IMR-90 (cell line): ENCODE results near the gene CNTFR. TPM values are rescaled to one million over a fixed set of nuclear protein-coding genes. Genes with fewer than 3 reads are reported as not detected.

Source experiments
- ATAC-seq: fragments of 200-7000 bp; cut with Tn5 transposase; 2 replicates; pipeline ENCODE4 v1.9.1; 2020; ENCODE audit warnings: low read depth, mild to moderate bottlenecking, moderate library complexity
- BruUV-seq: library from RNA; stranded (reverse); fragments of 400-500 nt; replicated peaks from 2 replicates; lab custom pipeline; 2021; lab: Mats Ljungman, UMichigan
- CTCF ChIA-PET: fragments of 300-600 bp; formaldehyde crosslinking; extraction: SDS; loops from one replicate; lab custom pipeline; 2021; ENCODE audit warnings: antibody characterized with exemption; lab: Yijun Ruan, JAX
- POLR2A ChIA-PET: fragments of 300-600 bp; sonication (Branson Sonifier 250); formaldehyde crosslinking; loops from one replicate; lab custom pipeline; 2022; ENCODE audit warnings: antibody characterized with exemption; ENCODE audit not compliant: unreplicated experiment; lab: Charles Lee
- DNase-seq: peaks from one replicate; pipeline ENCODE4 v3.0.0; 2013
- H2AFZ ChIP-seq: replicated peaks from 2 replicates; pipeline ENCODE3; 2013; ENCODE audit warnings: low read length, mild to moderate bottlenecking; ENCODE audit not compliant: poor library complexity
- H2AK5ac ChIP-seq: 2 replicates; pipeline ENCODE4 v1.6.1; 2013; ENCODE audit warnings: low read depth, low read length, inconsistent platforms
- H2AK9ac ChIP-seq: replicated peaks from 2 replicates; pipeline ENCODE3; 2013; ENCODE audit warnings: mild to moderate bottlenecking, low read depth, low read length, moderate library complexity; ENCODE audit not compliant: poor library complexity
- H2BK120ac ChIP-seq: 2 replicates; pipeline ENCODE4 v1.6.1; 2013; ENCODE audit warnings: low read depth, low read length, inconsistent platforms
- H2BK15ac ChIP-seq: 3 replicates; pipeline ENCODE4 v1.6.1; 2013; ENCODE audit warnings: low read depth, low read length, inconsistent platforms
- H2BK20ac ChIP-seq: 2 replicates; pipeline ENCODE4 v1.6.1; 2013; ENCODE audit warnings: low read depth, mild to moderate bottlenecking, inconsistent platforms, low read length, moderate library complexity
- H2BK5ac ChIP-seq: 2 replicates; pipeline ENCODE4 v1.6.1; 2013; ENCODE audit warnings: mild to moderate bottlenecking, low read depth, low read length, inconsistent platforms; ENCODE audit not compliant: poor library complexity, severe bottlenecking
- H3K14ac ChIP-seq: replicated peaks from 2 replicates; pipeline ENCODE4 v1.6.1; 2013; ENCODE audit warnings: low read depth, low read length, inconsistent platforms
- H3K18ac ChIP-seq: 2 replicates; pipeline ENCODE4 v1.6.1; 2013; ENCODE audit warnings: low read depth, low read length, control low read depth
- H3K23ac ChIP-seq: 2 replicates; pipeline ENCODE4 v1.6.1; 2013; ENCODE audit warnings: low read depth, low read length, inconsistent platforms
- H3K27ac ChIP-seq: 2 replicates; pipeline ENCODE4 v1.5.1; 2013; ENCODE audit warnings: mild to moderate bottlenecking, control low read depth, low read length; ENCODE audit not compliant: insufficient read depth
- H3K27me3 ChIP-seq: 2 replicates; pipeline ENCODE4 v1.6.1; 2013; ENCODE audit warnings: low read length; ENCODE audit not compliant: control insufficient read depth, insufficient read depth
- H3K36me3 ChIP-seq: 2 replicates; pipeline ENCODE4 v1.6.1; 2013; ENCODE audit warnings: low read length, mixed read lengths; ENCODE audit not compliant: control insufficient read depth, insufficient read depth
- H3K4ac ChIP-seq: 2 replicates; pipeline ENCODE4 v1.6.1; 2013; ENCODE audit warnings: low read depth, low read length, inconsistent platforms
- H3K4me1 ChIP-seq: 2 replicates; pipeline ENCODE4 v1.6.1; 2013; ENCODE audit warnings: low read length, mixed read lengths; ENCODE audit not compliant: control insufficient read depth, insufficient read depth
- H3K4me2 ChIP-seq: 2 replicates; pipeline ENCODE4 v1.6.1; 2013; ENCODE audit warnings: low read depth, mild to moderate bottlenecking, control low read depth, low read length, moderate library complexity
- H3K4me3 ChIP-seq: 2 replicates; pipeline ENCODE4 v1.5.1; 2013; ENCODE audit warnings: low read depth, mild to moderate bottlenecking, control low read depth, low read length, moderate library complexity; ENCODE audit not compliant: insufficient read depth
- H3K56ac ChIP-seq: 2 replicates; pipeline ENCODE4 v1.6.1; 2013; ENCODE audit warnings: low read length, inconsistent platforms; ENCODE audit not compliant: insufficient read depth; ENCODE audit errors: extremely low read depth
- H3K79me1 ChIP-seq, 2 experiments: 2 replicates each; pipeline ENCODE4 v1.6.1; 2013; ENCODE audit warnings: low read length in 2 of 2, inconsistent platforms in 1 of 2, low read depth in 1 of 2
- H3K9ac ChIP-seq: 2 replicates; pipeline ENCODE4 v1.6.1; 2013; ENCODE audit warnings: low read depth, low read length, control low read depth
- H3K9me1 ChIP-seq: 2 replicates; pipeline ENCODE4 v1.6.1; 2013; ENCODE audit warnings: low read length, inconsistent platforms; ENCODE audit not compliant: insufficient read depth
- H3K9me3 ChIP-seq: 2 replicates; pipeline ENCODE4 v1.6.1; 2013; ENCODE audit warnings: low read length; ENCODE audit not compliant: control insufficient read depth, insufficient read depth
- H4K20me1 ChIP-seq: 2 replicates; pipeline ENCODE4 v1.6.1; 2013; ENCODE audit warnings: low read length, inconsistent platforms; ENCODE audit not compliant: insufficient read depth
- H4K5ac ChIP-seq: 2 replicates; pipeline ENCODE4 v1.6.1; 2013; ENCODE audit warnings: mild to moderate bottlenecking, low read depth, low read length, control low read depth
- H4K8ac ChIP-seq, 2 experiments: 2 replicates each; pipeline ENCODE4 v1.6.1; 2013; ENCODE audit warnings: low read depth in 2 of 2, low read length in 2 of 2, control low read depth in 1 of 2, inconsistent platforms in 1 of 2
- H4K91ac ChIP-seq: 2 replicates; pipeline ENCODE4 v1.6.1; 2013; ENCODE audit warnings: low read depth, low read length, inconsistent platforms; ENCODE audit not compliant: insufficient read depth
- BHLHE40 ChIP-seq: fragments of 150-350 bp; IDR thresholded peaks from 2 replicates; pipeline ENCODE4 v1.6.1; 2016; ENCODE audit warnings: mild to moderate bottlenecking, low read depth, low read length
- CEBPB ChIP-seq: IDR thresholded peaks from 2 replicates; pipeline ENCODE4 v1.6.1; 2012; ENCODE audit warnings: low read depth, low read length, improper control_type of control experiment
- CHD1 ChIP-seq: IDR thresholded peaks from 2 replicates; pipeline ENCODE4 v1.6.1; 2012; ENCODE audit warnings: low read depth, low read length, improper control_type of control experiment
- CTCF ChIP-seq: conservative IDR thresholded peaks from 2 replicates; pipeline ENCODE4 v1.5.1; 2012; ENCODE audit warnings: mild to moderate bottlenecking, low read depth, low read length, improper control_type of control experiment
- ELK1 ChIP-seq: fragments of 150-350 bp; IDR thresholded peaks from 2 replicates; pipeline ENCODE4 v1.6.1; 2016; ENCODE audit warnings: low read depth, mild to moderate bottlenecking, low read length, moderate library complexity, borderline replicate concordance
- FOS ChIP-seq: fragments of 150-350 bp; IDR thresholded peaks from 2 replicates; pipeline ENCODE4 v1.6.1; 2016; ENCODE audit warnings: low read depth, low read length
- MAFK ChIP-seq: IDR thresholded peaks from 2 replicates; pipeline ENCODE4 v1.6.1; 2012; ENCODE audit warnings: low read depth, low read length, improper control_type of control experiment
- MAZ ChIP-seq: IDR thresholded peaks from 2 replicates; pipeline ENCODE4 v1.6.1; 2012; ENCODE audit warnings: low read depth, mild to moderate bottlenecking, low read length, improper control_type of control experiment, moderate library complexity, borderline replicate concordance
- MXI1 ChIP-seq: IDR thresholded peaks from 2 replicates; pipeline ENCODE4 v1.6.1; 2012; ENCODE audit warnings: low read depth, mild to moderate bottlenecking, low read length, moderate library complexity, borderline replicate concordance
- NFE2L2 ChIP-seq: fragments of 150-350 bp; IDR thresholded peaks from 2 replicates; pipeline ENCODE4 v1.6.1; 2016; ENCODE audit warnings: low read depth, mild to moderate bottlenecking, low read length
- POLR2A ChIP-seq: IDR thresholded peaks from 2 replicates; pipeline ENCODE4 v1.6.1; 2012; ENCODE audit warnings: mild to moderate bottlenecking, low read depth, low read length
- RAD21 ChIP-seq: IDR thresholded peaks from 2 replicates; pipeline ENCODE4 v1.6.1; 2012; ENCODE audit warnings: low read length, improper control_type of control experiment
- RCOR1 ChIP-seq: IDR thresholded peaks from 2 replicates; pipeline ENCODE4 v1.6.1; 2012; ENCODE audit warnings: mild to moderate bottlenecking, low read length, improper control_type of control experiment; ENCODE audit not compliant: insufficient replicate concordance
- RFX5 ChIP-seq: IDR thresholded peaks from 2 replicates; pipeline ENCODE4 v1.8.0; 2012; ENCODE audit warnings: low read depth, mild to moderate bottlenecking, low read length, moderate library complexity
- SMC3 ChIP-seq: fragments of 150-350 bp; IDR thresholded peaks from 2 replicates; pipeline ENCODE4 v1.6.1; 2016; ENCODE audit warnings: low read depth, mild to moderate bottlenecking, antibody characterized with exemption, low read length, moderate library complexity
- USF2 ChIP-seq: fragments of 150-350 bp; IDR thresholded peaks from 2 replicates; pipeline ENCODE4 v1.6.1; 2017; ENCODE audit warnings: mild to moderate bottlenecking, antibody characterized with exemption, low read length, low read depth
- WGBS, 2 experiments: methylation state at CpG; one replicate each; pipeline versions ENCODE4 v1.1.5 to v1.1.7; 2013; ENCODE audit warnings: missing lambda C conversion rate in 2 of 2; ENCODE audit not compliant: insufficient read length in 1 of 2; ENCODE audit errors: extremely low coverage in 2 of 2; 5-methylcytosine and 5-hydroxymethylcytosine counted together
- dilution Hi-C: fragments of 300-500 bp; cut with HindIII; formaldehyde crosslinking; loops from one replicate; pipeline ENCODE4 v1.14.3; 2018; ENCODE audit warnings: low sequenced_read_pairs; ENCODE audit not compliant: unreplicated experiment
- in situ Hi-C: fragments of 300-500 bp; cut with MboI; formaldehyde crosslinking; loops from 3 replicates; pipeline ENCODE4 v1.14.3; 2019; ENCODE audit warnings: low sequenced_read_pairs, inconsistent platforms, mixed read lengths
- intact Hi-C: fragments of 100-400 bp; cut with micrococcal nuclease; formaldehyde crosslinking; loops from 2 replicates; pipeline ENCODE4 v1.10.0; 2022
- polyA plus RNA-seq, 3 experiments: library from polyadenylated mRNA; depleted of rRNA; stranded (reverse); fragments of >200 nt; gene quantifications; 2 replicates each; pipeline ENCODE4 v1.2.3, GENCODE V29; 2012; ENCODE audit warnings: low replicate concordance in 1 of 3
- total RNA-seq: library from RNA; depleted of rRNA; stranded (reverse); fragments of >200 nt; gene quantifications from 2 replicates; pipeline ENCODE4 v1.2.3, GENCODE V29; 2012

The CNTFR gene
- total and polyA plus RNA-seq, 2 of the 4 experiments (the other 2 are of a cell fraction) = not detected

- WGBS, 2 experiments = no CpG with 5 or more reads among the region's 6 CpGs
- Histone ChIP-seq H2AK5ac (no peak overlapping the region), H2BK20ac (no peak overlapping the region), H3K27ac (no peak overlapping the region), H3K9me3 (no peaks in the 10 kb centered on the region), H2AFZ (no peak overlapping the region), H3K56ac (no peak overlapping the region), H4K91ac (no peak overlapping the region), H2BK5ac (no peak overlapping the region), H3K9me1 (no peaks in the 10 kb centered on the region), H2BK15ac (no peak overlapping the region), H2AK9ac (no peak overlapping the region), H3K4me1 (no peaks in the 10 kb centered on the region; the same call in 1 of the 2 replicates), H3K36me3 (no peaks in the 10 kb centered on the region), H3K14ac (no peak overlapping the region), H3K4me2 (no peak overlapping the region), H3K4ac (no peak overlapping the region), H3K4me3 (no peak overlapping the region), H3K18ac (no peak overlapping the region), H3K23ac (no peak overlapping the region), H3K27me3 (peaks cover 52% of the 10 kb centered on the region), H4K20me1 (no peaks in the 10 kb centered on the region; the same call in 1 of the 2 replicates), H3K9ac (no peak overlapping the region), H3K79me1 (no peaks in the 10 kb centered on the region), H4K5ac (no peak overlapping the region), H4K8ac (no peak overlapping the region), H2BK120ac (no peak overlapping the region)
- TF ChIP-seq RAD21 = no peak
- no peak for TF ChIP-seq MXI1
- no peak for TF ChIP-seq ELK1
- TF ChIP-seq POLR2A = no peak
- TF ChIP-seq FOS = no peak
- TF ChIP-seq CHD1 = no peak
- TF ChIP-seq RCOR1 = no peak
- no peak for TF ChIP-seq MAFK
- TF ChIP-seq CEBPB = no peak
- TF ChIP-seq NFE2L2 = no peak
- TF ChIP-seq BHLHE40 = no peak
- TF ChIP-seq RFX5 = no peak
- TF ChIP-seq USF2 = no peak
- no peak for TF ChIP-seq CTCF
- TF ChIP-seq SMC3 = no peak
- TF ChIP-seq MAZ = no peak
- CTCF ChIA-PET = interaction anchor here (2.5 kb wide), 1 partner anchor 99 kb away, joined by 13 read pairs; no protein-coding TSS in a partner anchor
- POLR2A ChIA-PET = no interaction called here
- intact Hi-C loops = no loop called here
- DNase-seq = no peak
- ATAC-seq = no peak
- in situ Hi-C loops = no loop called here
- dilution Hi-C loops = no loop called here
- no TSS peak for BruUV-seq
Observed at GRCh38 chr9:34502891-34503290, 86.6 kb downstream of the CNTFR start.
